K562 (cell line): ENCODE data around the gene TBXAS1. TPM values are rescaled to one million over a fixed set of nuclear protein-coding genes. Genes with fewer than 3 reads are reported as not detected.
A peak's percentile ranks its signal among the peaks of the same experiment; 100 is the strongest.

Source experiments
- ARID1B ChIP-seq: fragments of 450-650 bp; IDR thresholded peaks from 2 replicates; pipeline ENCODE4 v1.6.1; 2016; ENCODE audit warnings: antibody characterized with exemption, mild to moderate bottlenecking, inconsistent platforms
- CREM ChIP-seq: IDR thresholded peaks from 2 replicates; pipeline ENCODE4 v1.6.1; 2014; ENCODE audit warnings: antibody characterized with exemption, low read depth
- KLF1 ChIP-seq: fragments of 450-650 bp; IDR thresholded peaks from 2 replicates; pipeline ENCODE4 v1.6.1; 2016; ENCODE audit warnings: missing genetic modification characterization, missing compliant biosample characterization
- MAX ChIP-seq: sonication (generic); formaldehyde crosslinking; IDR thresholded peaks from 2 replicates; pipeline ENCODE4 v1.9.0; 2022; ENCODE audit warnings: mild to moderate bottlenecking, missing genetic modification reagents
- NCOA4 ChIP-seq: fragments of 450-650 bp; IDR thresholded peaks from 2 replicates; pipeline ENCODE4 v1.6.1; 2018; ENCODE audit warnings: mild to moderate bottlenecking; ENCODE audit not compliant: partially characterized antibody
- RFX5 ChIP-seq: IDR thresholded peaks from 2 replicates; pipeline ENCODE4 v1.6.1; 2011; ENCODE audit warnings: low read depth, mild to moderate bottlenecking, improper control_type of control experiment, low read length
- RREB1 ChIP-seq: fragments of 250-450 bp; sonication (Bioruptor Pico); IDR thresholded peaks from 2 replicates; pipeline ENCODE4 v1.4.0; 2020
- SMARCA4 ChIP-seq: fragments of 450-650 bp; IDR thresholded peaks from 2 replicates; pipeline ENCODE4 v1.6.1; 2016
- TAF9B ChIP-seq: fragments of 450-650 bp; IDR thresholded peaks from 2 replicates; pipeline ENCODE4 v1.6.1; 2018; ENCODE audit warnings: mild to moderate bottlenecking; ENCODE audit not compliant: partially characterized antibody
- polyA plus RNA-seq, 8 experiments: library from polyadenylated mRNA; depleted of rRNA in 4 of 8; stranded (reverse) in 5 of 8; unstranded in 3 of 8; fragments of >200 nt; fragmentation: Nextera tagmentation in 2 of 8; fragmentation: Illumina TruSeq in 1 of 8; extraction: Ambion mirVana in 2 of 8; extraction: Trizol in 1 of 8; gene quantifications; 2 replicates each; pipeline versions ENCODE4 v1.2.1 to v1.2.3, GENCODE V29; 2011 to 2014; ENCODE audit warnings: inconsistent platforms in 1 of 8, missing spikeins in 1 of 8
- total RNA-seq, 7 experiments: library from RNA; depleted of rRNA in 6 of 7; stranded (reverse); fragments of >200 nt in 6 of 7; fragmentation: Illumina TruSeq in 2 of 7; extraction: Trizol in 2 of 7; gene quantifications; 2 replicates each; pipeline versions ENCODE4 v1.2.1 to v1.2.3, GENCODE V29; 2011 to 2021; ENCODE audit warnings: low replicate concordance in 1 of 7

Gene TBXAS1
- total and polyA plus RNA-seq, 9 of the 15 experiments (the other 6 are each of a cell fraction or from before 2014, with no cell fraction given): 1.1 to 8.3 (median 1.9) TPM

- 0 out of 2 replicates have a peak, but pooled peaks have one; percentile 49 for TF ChIP-seq MAX (CRISPR knock-in tag)
- no peak for TF ChIP-seq TAF9B
- no peak for TF ChIP-seq RFX5
- TF ChIP-seq KLF1: no peak
- peak; percentile 58 for TF ChIP-seq ARID1B
- TF ChIP-seq CREM: 0 out of 2 replicates have a peak, but pooled peaks have one; percentile 6
- TF ChIP-seq SMARCA4: 0 out of 2 replicates have a peak, but pooled peaks have one; percentile 38
- no peak for TF ChIP-seq NCOA4
- TF ChIP-seq RREB1 (CRISPR knock-in tag): no peak
- TF ChIP-seq, all 486 proteins: peak for 22
Observed at GRCh38 chr7:140053812-140054539, 224.9 kb downstream of the TBXAS1 start (continued).
